Activated T-cell treated with anti-CD3 and anti-CD28 coated beads for 48 hours (primary cell): ENCODE measurements around the gene IGSF21.
"Not testable (repeated sequence)": the region's sequence is repeated elsewhere in the genome, so short reads cannot be mapped to it uniquely, and the experiment has no call there.

ENCODE experiments used
- DNase-seq: peaks from one replicate; pipeline ENCODE4 v3.0.0-alpha.2; 2020; ENCODE audit warnings: low read depth

IGSF21 gene

GRCh38 chr1:18360251-18360650, 252.7 kb downstream of the IGSF21 start:
- DNase-seq: no peak

- no peak for DNase-seq
Measured at GRCh38 chr1:18362150-18362549, 254.6 kb downstream of the IGSF21 start.

- no peak for DNase-seq
Measured at GRCh38 chr1:18363436-18363835, 255.8 kb downstream of the IGSF21 start.

GRCh38 chr1:18365099-18365705, 257.6 kb downstream of the IGSF21 start:
- DNase-seq: no peak

- not testable (repeated sequence) for DNase-seq
Measured at GRCh38 chr1:18372505-18372904, 264.9 kb downstream of the IGSF21 start.

- DNase-seq: no peak
Measured at GRCh38 chr1:18373151-18373550, 265.6 kb downstream of the IGSF21 start.

- peak; percentile 1 for DNase-seq
Measured at GRCh38 chr1:18373882-18374493, 266.4 kb downstream of the IGSF21 start.

- DNase-seq: no peak
Measured at GRCh38 chr1:18376661-18377060, 269.1 kb downstream of the IGSF21 start.

- no peak for DNase-seq
Measured at GRCh38 chr1:18380288-18380687, 272.7 kb downstream of the IGSF21 start.

- no peak for DNase-seq
Measured at GRCh38 chr1:18384059-18384458, 276.5 kb downstream of the IGSF21 start.

GRCh38 chr1:18384471-18384870, 276.9 kb downstream of the IGSF21 start:
- DNase-seq: no peak

- DNase-seq: no peak
Measured at GRCh38 chr1:18385239-18385790, 277.7 kb downstream of the IGSF21 start.

GRCh38 chr1:18386591-18386990, 279.0 kb downstream of the IGSF21 start:
- DNase-seq: no peak

GRCh38 chr1:18387307-18387706, 279.7 kb downstream of the IGSF21 start:
- no peak for DNase-seq

GRCh38 chr1:18390953-18391352, 283.4 kb downstream of the IGSF21 start:
- no peak for DNase-seq

- no peak for DNase-seq
Measured at GRCh38 chr1:18394563-18395156, 287.1 kb downstream of the IGSF21 start.

- no peak for DNase-seq
Measured at GRCh38 chr1:18396247-18396980, 288.8 kb downstream of the IGSF21 start.

GRCh38 chr1:18397641-18398040, 290.0 kb downstream of the IGSF21 start:
- no peak for DNase-seq

GRCh38 chr1:18398791-18399530, 291.4 kb downstream of the IGSF21 start:
- DNase-seq: no peak

- no peak for DNase-seq
Measured at GRCh38 chr1:18400347-18401102, 292.9 kb downstream of the IGSF21 start.

- no peak for DNase-seq
Measured at GRCh38 chr1:18401921-18402320, 294.3 kb downstream of the IGSF21 start.
